AG09309 (cell line): ENCODE measurements around the gene IMPG1.

Source experiments
- DNase-seq: peaks from one replicate; pipeline ENCODE4 v3.0.0-alpha.2; 2010; ENCODE audit warnings: low read depth
- H3K4me3 ChIP-seq: 2 replicates; pipeline ENCODE4 v1.5.1; 2011; ENCODE audit warnings: mild to moderate bottlenecking, low read depth, low read length, moderate library complexity; ENCODE audit not compliant: control insufficient read depth
- CTCF ChIP-seq: IDR thresholded peaks from 2 replicates; pipeline ENCODE4 v1.5.1; 2011; ENCODE audit warnings: mild to moderate bottlenecking, low read depth, low read length, inconsistent platforms; ENCODE audit not compliant: insufficient read depth, control insufficient read depth; ENCODE audit errors: missing control alignments

IMPG1 gene

DNA sequence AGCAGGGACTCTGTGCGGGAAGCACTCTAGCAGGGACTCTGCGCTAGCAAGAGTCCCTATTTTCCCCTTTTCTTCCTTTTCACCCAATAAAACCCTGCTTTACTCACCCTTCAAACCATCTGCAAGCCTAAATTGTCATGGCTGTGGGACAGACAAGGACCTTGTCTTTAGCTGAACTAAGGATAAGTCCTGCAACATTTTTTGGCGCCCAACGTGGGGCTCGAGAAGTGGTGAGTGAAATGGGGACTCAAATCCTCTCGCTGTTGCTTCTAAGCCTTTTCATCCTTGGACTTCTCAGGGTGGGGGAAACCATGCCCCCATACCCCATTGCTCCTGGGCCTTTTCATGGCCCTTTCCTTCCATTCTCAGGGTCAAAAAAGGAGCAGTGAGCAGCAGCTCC, 46.4 kb downstream of the IMPG1 start:
- no peak for TF ChIP-seq CTCF
- no peak for DNase-seq
- no peak overlapping the region for H3K4me3 ChIP-seq

DNA sequence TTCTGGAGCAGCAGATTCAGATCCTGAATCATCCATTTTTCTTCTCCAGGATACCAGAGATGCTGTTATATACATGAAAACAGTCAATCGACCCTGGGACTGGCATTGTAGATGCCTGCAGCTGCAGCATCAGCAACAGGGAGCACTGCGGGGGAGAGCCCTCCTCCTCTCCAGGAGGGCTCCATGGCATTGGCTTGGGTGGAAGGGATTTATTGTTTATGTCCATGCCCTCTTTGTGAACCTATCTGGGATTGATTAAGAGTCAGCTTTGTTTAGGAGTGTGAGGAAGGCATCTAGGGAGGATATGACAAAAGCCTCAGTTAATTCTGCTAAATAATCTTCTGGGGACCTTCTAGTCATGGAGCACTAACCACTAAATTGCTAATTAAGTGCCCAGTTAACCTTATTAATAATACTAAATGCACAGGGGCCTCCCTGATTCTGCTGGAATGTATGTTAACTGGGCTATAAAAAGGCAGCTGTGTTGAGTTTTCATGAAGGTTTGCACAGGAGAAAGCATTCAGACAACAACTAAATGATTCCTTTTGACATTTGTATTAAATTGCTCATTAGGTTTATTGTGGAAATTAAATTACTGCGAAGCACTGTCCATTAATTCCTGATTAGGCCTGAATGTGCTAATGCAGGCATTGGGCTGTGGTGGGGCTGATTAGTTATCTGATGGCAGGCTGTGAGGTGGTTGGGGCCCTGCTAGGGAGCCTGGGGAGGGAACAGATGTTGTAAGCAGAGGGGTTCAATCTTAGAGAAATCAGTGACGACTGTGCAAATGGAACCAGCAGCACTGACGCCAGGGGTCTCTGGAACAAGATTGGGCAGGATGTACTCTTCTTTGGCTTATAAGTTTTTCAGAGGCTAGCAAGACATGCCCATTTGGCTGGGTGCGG, 57.6 kb downstream of the IMPG1 start:
- H3K4me3 ChIP-seq = no peak overlapping the region
- TF ChIP-seq CTCF = no peak
- DNase-seq = no peak

- no peak overlapping the region for H3K4me3 ChIP-seq
- no peak for DNase-seq
- TF ChIP-seq CTCF = no peak
Measured at GRCh38 chr6:76004202-76004601, 68.3 kb downstream of the IMPG1 start.

DNA sequence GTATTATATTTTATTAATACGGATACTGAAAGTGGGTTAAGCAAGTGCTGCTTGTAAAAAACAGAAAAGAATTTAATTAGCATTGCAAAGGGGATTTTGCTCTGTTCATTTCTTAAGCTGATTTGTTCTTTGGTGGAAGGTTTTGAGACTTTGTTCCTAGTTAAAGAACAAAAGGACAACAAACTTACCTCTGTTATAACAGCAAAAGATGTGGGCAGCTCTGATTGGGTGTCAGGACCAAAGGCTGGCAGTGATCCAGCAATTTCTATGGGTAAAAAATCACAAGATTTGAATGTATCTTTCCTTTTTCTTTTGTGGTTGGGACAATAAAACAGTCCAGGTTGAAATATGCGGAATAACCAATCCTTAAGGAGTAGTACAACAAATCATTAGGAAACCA, 68.8 kb downstream of the IMPG1 start:
- no peak overlapping the region for H3K4me3 ChIP-seq
- DNase-seq = no peak
- no peak for TF ChIP-seq CTCF

GRCh38 chr6:76003113-76003512, 69.3 kb downstream of the IMPG1 start:
- no peak overlapping the region for H3K4me3 ChIP-seq
- DNase-seq = no peak
- TF ChIP-seq CTCF = no peak

DNA sequence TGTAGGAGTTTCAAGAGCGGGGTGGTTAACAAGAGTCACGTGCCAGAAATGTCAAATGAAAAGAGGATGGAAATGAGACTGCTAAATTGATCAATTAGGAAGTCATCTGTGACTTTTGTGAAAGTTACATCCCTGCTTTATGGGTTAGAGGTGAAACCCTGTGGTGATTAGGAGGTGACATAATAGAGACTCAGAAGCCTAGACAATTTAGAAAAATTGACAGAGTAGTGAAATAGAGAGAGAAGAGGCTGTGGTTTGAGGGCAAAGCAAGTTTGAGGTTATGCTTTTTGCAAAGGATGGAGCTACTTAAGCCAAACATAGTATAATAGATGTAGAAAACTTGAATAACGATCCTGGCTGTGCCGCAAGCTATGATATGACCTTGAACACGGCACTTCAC, 71.8 kb downstream of the IMPG1 start:
- DNase-seq = no peak
- TF ChIP-seq CTCF = no peak
- H3K4me3 ChIP-seq = no peak overlapping the region

DNA sequence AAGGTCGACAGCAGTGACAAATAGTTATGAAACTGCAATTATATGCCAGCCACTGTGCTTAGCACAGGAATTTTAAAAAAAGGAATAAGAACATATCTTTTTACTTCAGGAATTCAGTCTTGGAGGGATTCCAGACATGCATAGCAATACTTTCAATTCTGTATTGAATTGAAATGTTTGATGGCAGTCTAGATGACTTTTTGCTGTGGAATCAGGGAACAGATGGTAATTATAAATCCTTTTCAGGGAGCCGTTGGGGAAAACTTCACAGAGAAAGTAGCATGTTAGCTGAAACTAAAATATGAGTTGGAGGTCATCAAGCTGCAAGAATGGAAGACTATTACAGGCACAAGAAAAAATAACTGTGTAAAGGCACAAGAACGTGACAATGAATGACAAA, 74.8 kb downstream of the IMPG1 start:
- H3K4me3 ChIP-seq = no peak overlapping the region
- TF ChIP-seq CTCF = no peak
- no peak for DNase-seq
